ENCODE measurements around the gene TRIML1. TPM values are rescaled to one million over a fixed set of nuclear protein-coding genes. Genes with fewer than 3 reads are reported as not detected.
"Not testable (repeated sequence)": the region's sequence is repeated elsewhere in the genome, so short reads cannot be mapped to it uniquely, and the experiment has no call there.

Gene TRIML1
- total RNA-seq, 1 experiment from 2014 or later = not detected

- Histone ChIP-seq H3K9me3 (ENCODE audit: control insufficient read depth, insufficient read depth, low read depth, low read length) (no peaks in the 10 kb centered on the region), H3K27me3 (ENCODE audit: control insufficient read depth, insufficient read depth, low read length) (no peaks in the 10 kb centered on the region), H3K27ac (ENCODE audit: low read length) (no peak overlapping the region), H3K36me3 (ENCODE audit: control insufficient read depth, insufficient read depth, low read length) (no peaks in the 10 kb centered on the region), H3K4me3 (ENCODE audit: low read depth in 2 of 2, low read length in 2 of 2) (no peak overlapping the region), H3K4me1 (ENCODE audit: control insufficient read depth, insufficient read depth, low read length) (no peaks in the 10 kb centered on the region)
- DNase-seq (ENCODE audit: low read depth, low spot score) (no peak), ATAC-seq (no peak)
- CTCF ChIA-PET = no interaction called here
- POLR2A ChIA-PET = no interaction called here
- in situ Hi-C loops (cut with HindIII; ENCODE audit: low pct_unique_long_range_greater_than_20kb, low sequenced_read_pairs) (no loop called here), intact Hi-C loops (cut with micrococcal nuclease; ENCODE audit: unreplicated experiment) (no loop called here)
- no TSS peak for BruUV-seq (replicated peaks)
- no peak for TF ChIP-seq POLR2AphosphoS5 (IDR thresholded peaks at IDR 0.05; ENCODE audit: low read depth, low read length)
Observed at GRCh38 chr4:188158336-188158735, 19.1 kb downstream of the TRIML1 start.

DNA sequence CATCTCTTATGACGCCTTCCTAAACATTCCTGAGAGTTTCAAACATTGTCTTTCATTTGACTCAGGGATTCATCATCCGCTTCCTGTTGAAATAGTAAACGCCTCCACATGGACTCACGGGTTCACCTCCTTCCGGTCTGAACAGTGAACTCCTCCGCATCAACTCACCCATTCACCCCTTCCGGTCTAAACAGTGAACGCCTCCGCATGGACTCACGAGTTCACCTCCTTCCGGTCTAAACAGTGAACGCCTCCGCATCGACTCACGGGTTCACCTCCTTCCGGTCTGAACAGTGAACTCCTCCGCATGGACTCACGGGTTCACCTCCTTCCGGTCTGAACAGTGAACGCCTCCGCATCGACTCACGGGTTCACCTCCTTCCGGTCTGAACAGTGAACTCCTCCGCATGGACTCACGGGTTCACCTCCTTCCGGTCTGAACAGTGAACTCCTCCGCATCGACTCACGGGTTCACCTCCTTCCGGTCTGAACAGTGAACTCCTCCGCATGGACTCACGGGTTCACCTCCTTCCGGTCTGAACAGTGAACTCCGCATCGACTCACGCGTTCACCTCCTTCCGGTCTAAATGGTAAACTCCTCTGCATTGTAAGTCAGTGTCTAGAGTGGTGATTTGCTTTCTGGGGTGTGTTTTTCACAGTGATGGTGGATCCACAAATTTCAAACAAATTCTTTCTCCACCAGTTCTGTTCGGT, 20.4 kb downstream of the TRIML1 start:
- H3K4me1 ChIP-seq (ENCODE audit: control insufficient read depth, insufficient read depth, low read length); ATAC-seq; H3K4me3 ChIP-seq (ENCODE audit: low read depth in 2 of 2, low read length in 2 of 2); POLR2A ChIA-PET; H3K9me3 ChIP-seq (ENCODE audit: control insufficient read depth, insufficient read depth, low read depth, low read length); H3K27ac ChIP-seq (ENCODE audit: low read length); H3K27me3 ChIP-seq (ENCODE audit: control insufficient read depth, insufficient read depth, low read length); in situ Hi-C loops (cut with HindIII; ENCODE audit: low pct_unique_long_range_greater_than_20kb, low sequenced_read_pairs); H3K36me3 ChIP-seq (ENCODE audit: control insufficient read depth, insufficient read depth, low read length); DNase-seq (ENCODE audit: low read depth, low spot score); CTCF ChIA-PET; BruUV-seq (replicated peaks); intact Hi-C loops (cut with micrococcal nuclease; ENCODE audit: unreplicated experiment): not testable (repeated sequence)

- Histone ChIP-seq H3K27me3 (ENCODE audit: control insufficient read depth, insufficient read depth, low read length) (no peaks in the 10 kb centered on the region), H3K36me3 (ENCODE audit: control insufficient read depth, insufficient read depth, low read length) (no peaks in the 10 kb centered on the region), H3K27ac (ENCODE audit: low read length) (no peak overlapping the region), H3K9me3 (ENCODE audit: control insufficient read depth, insufficient read depth, low read depth, low read length) (no peaks in the 10 kb centered on the region), H3K4me3 (ENCODE audit: low read depth in 2 of 2, low read length in 2 of 2) (no peak overlapping the region), H3K4me1 (ENCODE audit: control insufficient read depth, insufficient read depth, low read length) (no peaks in the 10 kb centered on the region)
- DNase-seq (ENCODE audit: low read depth, low spot score) (no peak), ATAC-seq (no peak)
- no TSS peak for BruUV-seq (replicated peaks)
- ChIA-PET CTCF (no interaction called here), POLR2A (no interaction called here)
- in situ Hi-C loops (cut with HindIII; ENCODE audit: low pct_unique_long_range_greater_than_20kb, low sequenced_read_pairs) (no loop called here), intact Hi-C loops (cut with micrococcal nuclease; ENCODE audit: unreplicated experiment) (no loop called here)
- TF ChIP-seq TCF7L2 (IDR thresholded peaks at IDR 0.05; ENCODE audit: low read depth, low read length) (no peak), POLR2AphosphoS5 (IDR thresholded peaks at IDR 0.05; ENCODE audit: low read depth, low read length) (no peak)
- TF ChIP-seq, protein P1, sequence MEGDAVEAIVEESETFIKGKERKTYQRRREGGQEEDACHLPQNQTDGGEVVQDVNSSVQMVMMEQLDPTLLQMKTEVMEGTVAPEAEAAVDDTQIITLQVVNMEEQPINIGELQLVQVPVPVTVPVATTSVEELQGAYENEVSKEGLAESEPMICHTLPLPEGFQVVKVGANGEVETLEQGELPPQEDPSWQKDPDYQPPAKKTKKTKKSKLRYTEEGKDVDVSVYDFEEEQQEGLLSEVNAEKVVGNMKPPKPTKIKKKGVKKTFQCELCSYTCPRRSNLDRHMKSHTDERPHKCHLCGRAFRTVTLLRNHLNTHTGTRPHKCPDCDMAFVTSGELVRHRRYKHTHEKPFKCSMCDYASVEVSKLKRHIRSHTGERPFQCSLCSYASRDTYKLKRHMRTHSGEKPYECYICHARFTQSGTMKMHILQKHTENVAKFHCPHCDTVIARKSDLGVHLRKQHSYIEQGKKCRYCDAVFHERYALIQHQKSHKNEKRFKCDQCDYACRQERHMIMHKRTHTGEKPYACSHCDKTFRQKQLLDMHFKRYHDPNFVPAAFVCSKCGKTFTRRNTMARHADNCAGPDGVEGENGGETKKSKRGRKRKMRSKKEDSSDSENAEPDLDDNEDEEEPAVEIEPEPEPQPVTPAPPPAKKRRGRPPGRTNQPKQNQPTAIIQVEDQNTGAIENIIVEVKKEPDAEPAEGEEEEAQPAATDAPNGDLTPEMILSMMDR (IDR thresholded peaks at IDR 0.05) = no peak
Observed at GRCh38 chr4:188160406-188160805, 21.2 kb downstream of the TRIML1 start.

GRCh38 chr4:188161167-188161566, 21.9 kb downstream of the TRIML1 start:
- H3K4me3 ChIP-seq (ENCODE audit: low read depth in 2 of 2, low read length in 2 of 2) = no peak overlapping the region
- BruUV-seq (replicated peaks) = no TSS peak
- H3K27me3 ChIP-seq (ENCODE audit: control insufficient read depth, insufficient read depth, low read length) = no peaks in the 10 kb centered on the region
- H3K9me3 ChIP-seq (ENCODE audit: control insufficient read depth, insufficient read depth, low read depth, low read length) = no peaks in the 10 kb centered on the region
- no peak overlapping the region for H3K27ac ChIP-seq (ENCODE audit: low read length)
- in situ Hi-C loops (cut with HindIII; ENCODE audit: low pct_unique_long_range_greater_than_20kb, low sequenced_read_pairs) (no loop called here), intact Hi-C loops (cut with micrococcal nuclease; ENCODE audit: unreplicated experiment) (no loop called here)
- no peaks in the 10 kb centered on the region for H3K4me1 ChIP-seq (ENCODE audit: control insufficient read depth, insufficient read depth, low read length)
- CTCF ChIA-PET = interaction anchor here (0.7 kb wide), 1 partner anchor 483 kb away, joined by 10 read pairs; no protein-coding TSS in a partner anchor
- ATAC-seq (no peak), DNase-seq (ENCODE audit: low read depth, low spot score) (no peak)
- H3K36me3 ChIP-seq (ENCODE audit: control insufficient read depth, insufficient read depth, low read length) = no peaks in the 10 kb centered on the region
- POLR2A ChIA-PET = no interaction called here
- no peak for TF ChIP-seq POLR2AphosphoS5 (IDR thresholded peaks at IDR 0.05; ENCODE audit: low read depth, low read length)
- TF ChIP-seq, protein P1 (IDR thresholded peaks at IDR 0.05) = no peak
- TF ChIP-seq TCF7L2 (IDR thresholded peaks at IDR 0.05; ENCODE audit: low read depth, low read length) = no peak
- TF ChIP-seq SIN3A (IDR thresholded peaks at IDR 0.05; ENCODE audit: borderline replicate concordance, insufficient read depth, low read depth, low read length) = no peak
- no peak for TF ChIP-seq REST (IDR thresholded peaks at IDR 0.05; ENCODE audit: insufficient read depth in 1 of 2, low read depth in 2 of 2, low read length in 1 of 2)
